Stimulated activated CD8-positive, alpha-beta memory T cell treated with anti-CD3 and anti-CD28 coated beads, Interleukin-15, amount 100 ng/mL, for 4 hours (primary cell): Measurements from ENCODE around the gene HDAC7.
A peak's percentile ranks its signal among the peaks of the same experiment; 100 is the strongest.

Experiments
- DNase-seq, 2 donors: peaks; one replicate each; pipeline ENCODE4 v3.0.0-alpha.2; 2020; ENCODE audit warnings: low read depth in 2 of 2

The HDAC7 gene

DNA sequence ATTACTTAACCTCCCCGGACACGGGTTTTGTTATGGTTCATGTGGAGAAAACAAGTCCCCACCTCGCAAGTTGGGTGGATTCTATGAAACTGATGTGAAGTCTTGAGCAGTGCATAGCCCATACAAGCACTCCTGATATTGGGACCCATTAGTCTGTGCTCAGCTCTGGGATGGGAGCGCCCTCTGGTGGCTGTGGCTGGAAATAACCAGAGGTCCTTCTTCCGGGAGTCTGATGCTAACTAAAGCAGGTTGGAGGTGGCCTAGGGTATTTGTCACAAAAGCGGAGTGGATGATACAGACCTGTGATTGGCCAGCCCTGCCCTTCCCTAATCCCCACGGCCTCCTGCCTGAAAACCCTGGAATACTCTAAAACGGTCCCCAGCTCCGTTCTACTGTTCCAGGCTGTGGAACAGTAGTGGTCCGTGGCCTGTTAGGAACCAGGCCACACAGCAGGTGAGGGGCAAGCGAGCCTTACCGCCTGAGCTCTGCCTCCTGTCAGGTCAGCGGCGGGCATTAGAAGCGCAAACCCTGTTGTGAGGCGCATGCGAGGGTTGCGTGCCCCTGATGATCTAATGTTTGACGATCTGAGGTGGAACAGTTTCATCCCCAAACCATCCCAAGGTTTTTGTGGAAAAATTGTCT, 40.3 kb downstream of the HDAC7 start:
- DNase-seq: peak; percentile 72 to 85

- no peak for DNase-seq
Measured at GRCh38 chr12:47778881-47779280, 40.8 kb downstream of the HDAC7 start.

DNA sequence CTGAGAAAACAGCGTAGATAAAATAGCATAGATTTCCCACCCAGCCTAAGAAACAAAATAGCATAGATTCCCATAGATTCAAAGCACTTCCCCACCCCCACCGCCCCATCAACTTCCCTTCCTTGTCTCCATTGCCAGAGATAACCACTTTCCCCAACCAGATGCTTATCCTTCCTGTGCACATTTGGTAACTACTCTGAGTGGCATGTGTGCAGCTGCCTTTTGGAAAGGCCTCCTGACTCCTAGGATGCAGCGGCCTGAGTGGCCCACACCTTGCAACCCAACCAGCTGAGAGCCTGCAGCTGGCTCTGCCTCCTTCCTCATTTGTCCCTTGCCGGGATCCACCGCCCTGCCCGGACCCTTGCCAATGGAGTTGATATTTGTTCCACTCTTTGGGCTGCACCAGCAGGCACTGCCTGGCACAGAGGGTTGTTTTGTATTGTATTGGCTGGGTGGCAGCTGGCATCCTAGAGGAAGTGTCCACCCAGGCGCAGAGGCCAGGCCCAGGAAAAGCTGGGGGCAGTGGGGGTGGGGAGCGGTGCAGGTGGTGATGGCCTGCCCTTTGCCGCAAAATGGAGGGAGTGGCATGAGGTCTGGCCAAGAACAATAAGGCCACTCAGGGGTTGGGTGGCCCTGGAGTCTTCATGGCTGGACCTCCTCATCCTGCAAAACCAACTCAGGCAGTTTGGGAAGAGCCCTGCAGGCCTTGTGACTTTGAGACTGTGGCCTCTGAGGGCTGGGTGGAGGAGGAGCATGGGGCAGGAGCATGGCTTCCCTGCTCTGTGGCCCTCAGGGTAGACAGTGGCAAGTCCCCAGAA, 41.8 kb downstream of the HDAC7 start:
- DNase-seq: no peak

DNA sequence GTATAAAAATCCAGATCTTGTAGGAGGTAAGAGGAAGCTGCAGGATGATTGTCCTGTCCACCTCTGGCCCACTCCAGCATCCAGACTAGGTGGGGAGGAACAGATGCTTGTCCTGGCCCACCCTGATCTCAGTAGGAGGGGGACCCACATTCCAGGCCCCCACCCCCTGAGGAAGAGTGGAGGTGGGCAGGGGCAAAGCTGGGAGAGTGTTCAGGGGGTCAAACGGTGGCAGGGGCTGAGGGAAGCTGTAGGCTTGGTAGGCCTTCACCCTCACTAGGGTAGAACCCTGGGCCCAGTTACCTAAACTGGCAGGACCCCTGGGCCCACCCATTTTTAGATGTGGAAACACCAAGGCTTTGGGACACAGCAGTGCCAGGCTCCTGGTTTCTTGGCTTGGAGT, 42.6 kb downstream of the HDAC7 start:
- no peak for DNase-seq

DNA sequence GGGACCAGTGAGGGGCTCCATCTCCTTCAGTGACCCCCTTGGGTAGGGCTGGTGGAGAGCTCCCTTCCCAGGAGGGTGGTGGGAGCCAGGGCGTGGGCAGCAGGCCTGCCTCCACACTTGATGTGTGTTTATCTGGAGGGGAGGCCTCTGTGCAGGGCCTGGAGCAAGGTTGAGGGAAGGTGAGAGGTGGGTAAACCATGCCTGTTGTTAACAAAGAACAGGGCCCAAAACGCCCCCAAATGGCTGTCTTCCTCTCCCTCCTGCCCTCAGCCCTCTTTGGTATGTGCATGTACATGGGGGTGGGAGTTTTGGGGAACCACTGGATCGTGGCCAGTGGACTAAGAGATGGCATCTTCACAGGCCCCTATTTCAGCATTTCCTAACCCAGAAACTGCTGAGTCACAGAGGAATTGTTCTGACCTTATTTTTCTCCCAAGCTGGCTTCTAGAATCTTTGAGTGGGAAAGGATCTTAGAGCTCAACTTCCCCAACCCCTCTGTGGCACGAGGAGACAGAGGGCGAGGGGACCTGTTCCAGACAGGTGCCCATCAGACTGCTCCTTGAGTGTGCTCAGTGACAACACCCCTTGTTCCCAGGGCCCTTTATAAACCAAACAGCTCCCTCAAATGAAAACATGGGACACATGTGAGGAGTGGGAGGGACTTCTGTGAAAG, 43.1 kb downstream of the HDAC7 start:
- DNase-seq: no peak

DNA sequence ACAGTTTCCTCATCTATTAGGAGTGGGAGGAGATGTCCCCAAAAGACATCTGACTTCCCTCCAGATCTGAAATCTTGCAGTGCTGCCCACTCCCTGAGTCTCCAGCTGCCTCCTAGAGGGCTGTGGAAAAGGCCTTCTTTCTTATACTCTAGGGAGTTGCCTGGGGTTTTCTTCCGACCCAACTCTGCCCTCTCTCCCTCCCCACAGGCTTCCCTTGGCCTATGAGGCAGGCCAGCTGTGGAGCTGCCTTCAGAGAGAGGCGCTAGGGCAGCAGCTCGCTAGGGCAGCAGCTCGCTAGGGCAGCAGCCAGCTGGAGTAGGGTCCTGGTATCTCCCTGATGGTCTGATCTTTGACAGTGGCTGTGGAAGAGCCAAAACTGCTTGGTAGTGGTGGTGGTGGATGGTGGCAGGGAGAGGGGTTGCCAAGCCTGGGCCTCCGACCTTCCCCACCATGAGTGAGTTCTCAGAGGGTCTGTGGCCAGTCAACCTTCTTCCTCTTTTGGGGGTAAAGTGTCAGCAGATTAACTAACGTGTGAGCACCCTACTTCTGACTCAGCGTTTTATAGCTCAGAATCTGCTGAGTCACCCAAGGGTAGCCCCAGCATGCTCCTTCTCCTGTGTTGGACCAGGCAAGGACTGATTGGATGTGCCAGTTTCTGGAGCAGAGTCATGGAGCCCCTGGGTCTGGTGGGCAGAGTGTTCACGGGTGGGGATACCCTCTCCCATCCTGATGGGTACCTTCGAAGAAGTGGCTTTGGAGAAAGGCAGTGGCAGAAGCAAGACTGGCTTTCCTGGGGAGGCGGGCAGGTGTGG, 44.4 kb downstream of the HDAC7 start:
- no peak for DNase-seq

- no peak for DNase-seq
Measured at GRCh38 chr12:47774663-47775062, 45.0 kb downstream of the HDAC7 start.

DNA sequence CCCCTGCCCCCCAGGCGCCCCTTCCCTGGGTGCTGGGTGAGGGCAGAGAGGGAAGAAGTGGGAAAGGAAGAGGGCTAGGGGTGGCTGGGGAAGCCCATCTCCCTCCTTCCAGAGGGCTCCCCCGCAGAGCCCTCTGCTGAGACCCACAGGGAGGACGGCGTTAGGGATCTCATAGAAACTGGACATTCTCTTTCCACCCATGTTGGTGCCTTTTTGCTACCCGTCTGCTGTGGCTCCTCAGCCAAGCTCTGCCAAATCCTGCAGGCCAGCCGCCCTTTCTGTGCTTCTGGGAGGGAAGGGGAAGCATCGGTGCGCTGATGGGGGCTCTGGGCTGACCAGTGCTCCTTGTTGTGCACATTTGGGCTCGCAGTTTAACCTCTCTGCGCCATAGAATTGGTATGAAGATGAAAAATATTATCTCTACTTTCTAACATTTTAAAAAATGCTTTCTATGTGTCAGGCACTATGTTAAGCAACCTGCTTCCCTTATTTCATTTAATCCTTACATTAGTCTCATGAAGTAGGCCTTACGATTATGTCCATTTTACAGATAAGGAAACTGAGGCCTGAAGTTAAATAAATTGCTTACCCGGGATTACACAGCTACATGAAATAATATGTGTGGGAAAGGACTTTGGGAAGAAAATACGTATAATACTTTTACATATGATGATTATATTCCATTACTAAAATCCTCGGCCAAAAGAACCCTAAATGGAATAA, 45.7 kb downstream of the HDAC7 start:
- DNase-seq: no peak

DNA sequence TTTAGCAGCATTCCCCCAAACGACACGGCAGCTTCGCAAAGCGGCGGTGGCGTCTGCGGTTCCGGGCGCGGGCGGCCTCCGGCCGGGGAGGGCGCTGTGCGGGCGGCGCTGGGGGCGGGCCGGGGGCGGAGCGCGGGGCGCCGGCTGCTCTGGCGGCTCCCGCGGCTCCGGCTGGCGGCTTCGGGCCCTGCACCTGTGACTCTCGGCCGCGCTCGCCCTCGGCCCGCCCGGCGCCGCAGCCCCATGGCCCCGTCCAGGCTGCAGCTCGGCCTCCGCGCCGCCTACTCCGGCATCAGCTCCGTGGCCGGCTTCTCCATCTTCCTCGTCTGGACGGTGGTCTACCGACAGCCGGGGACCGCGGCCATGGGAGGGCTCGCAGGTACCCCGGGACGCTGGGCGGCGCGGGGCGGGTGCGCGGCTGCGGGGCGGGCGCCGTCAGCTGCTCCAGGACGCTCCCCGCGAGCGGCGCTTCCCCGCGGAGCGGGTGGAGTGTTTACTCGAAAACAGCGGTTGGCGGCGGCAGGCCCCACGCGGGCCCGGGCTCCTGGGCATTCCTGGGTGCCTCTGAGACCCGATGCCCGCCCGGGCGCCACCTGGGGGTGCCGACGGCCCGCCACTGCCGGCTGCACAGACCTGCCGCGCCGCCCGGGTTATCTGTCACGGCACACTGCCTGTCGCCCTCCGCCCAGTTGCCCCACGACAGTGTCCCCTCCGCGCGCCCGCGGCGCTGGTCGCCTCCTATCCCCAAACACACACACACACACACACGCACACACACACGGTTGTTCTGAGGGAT, 46.4 kb downstream of the HDAC7 start, which contains the start of gene SLC48A1:
Gene SLC48A1, plus strand, starts transcription at position 177 of the 796 bp plus-strand sequence. Its CDS starts 67 bp downstream, at position 244.
- DNase-seq: peak; percentile 10 to 58

DNA sequence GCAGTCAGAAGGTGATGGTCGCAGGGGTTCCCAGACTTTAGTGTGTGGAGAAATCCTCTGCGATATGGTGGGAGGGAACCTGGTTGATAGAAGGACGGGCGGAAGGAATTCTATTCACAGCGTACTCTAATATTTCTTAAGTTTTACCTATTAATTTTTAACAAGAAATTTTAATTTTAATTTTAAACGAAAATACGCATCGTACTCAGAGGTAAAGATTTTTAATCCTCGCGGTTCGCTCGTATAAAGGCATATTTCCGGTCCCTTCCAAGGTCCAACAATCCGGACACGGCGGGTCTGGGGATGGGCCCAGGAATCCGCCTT, 47.0 kb downstream of the HDAC7 start:
- no peak for DNase-seq

- no peak for DNase-seq
Measured at GRCh38 chr12:47772094-47772660, 47.5 kb downstream of the HDAC7 start.

- no peak for DNase-seq
Measured at GRCh38 chr12:47771304-47771703, 48.4 kb downstream of the HDAC7 start.

DNA sequence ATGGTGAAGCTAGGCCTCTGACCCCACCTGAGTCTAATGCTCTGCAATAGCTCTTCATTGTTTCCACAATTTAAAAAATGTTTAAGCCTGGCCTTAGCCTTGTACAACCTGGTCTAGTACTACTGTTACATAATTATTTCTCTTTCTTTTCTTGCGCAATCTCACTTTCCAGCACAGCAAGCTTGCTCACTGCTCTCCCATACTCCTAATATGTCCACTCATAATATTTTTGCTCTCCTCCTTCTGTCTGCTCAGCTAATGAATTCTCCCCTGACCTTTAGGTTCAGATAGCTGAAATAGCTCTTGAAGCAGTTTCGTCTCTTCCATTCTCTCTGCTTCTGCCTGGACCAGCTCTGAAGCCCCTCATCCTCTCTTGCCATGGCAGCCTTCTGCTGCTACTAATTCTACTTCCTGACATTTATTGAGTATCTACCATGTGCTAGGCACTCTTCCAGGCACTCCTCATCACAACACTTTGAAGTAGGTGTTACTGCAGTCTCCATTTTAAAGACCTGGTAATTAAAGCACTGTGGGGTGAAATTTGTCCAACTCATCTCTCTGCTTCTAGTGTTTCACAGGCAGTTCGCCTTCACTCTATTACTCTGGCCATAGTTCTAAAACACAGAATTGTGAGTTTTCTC, 49.5 kb downstream of the HDAC7 start:
- DNase-seq: no peak

GRCh38 chr12:47769234-47770085, 50.2 kb downstream of the HDAC7 start:
- no peak for DNase-seq

DNA sequence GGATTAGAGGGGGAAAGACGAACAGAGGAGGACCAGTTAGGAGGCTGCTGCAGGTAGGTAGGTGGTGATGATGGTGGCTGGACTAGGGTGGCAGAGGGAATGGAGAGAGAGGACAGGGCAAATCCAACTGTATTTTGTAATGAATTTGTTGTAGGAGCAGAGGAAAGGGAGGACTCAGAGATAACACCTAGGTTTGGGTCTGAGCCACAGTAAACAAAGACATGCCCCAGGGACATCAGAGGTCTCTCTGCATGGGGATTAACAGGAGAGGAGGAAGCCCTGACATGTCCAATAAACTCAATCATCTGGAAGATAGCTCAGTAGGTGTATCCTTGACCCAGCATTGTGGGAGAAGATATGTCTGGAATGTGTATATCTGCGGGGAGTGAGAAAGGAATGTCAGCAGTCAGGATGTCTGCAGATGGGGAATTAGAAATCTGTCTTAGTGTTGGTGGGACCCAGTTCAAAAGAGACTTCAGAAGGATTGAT, 51.3 kb downstream of the HDAC7 start:
- DNase-seq: no peak

- peak; percentile 37 to 41 for DNase-seq
Measured at GRCh38 chr12:47767216-47767724, 52.4 kb downstream of the HDAC7 start.

- no peak for DNase-seq
Measured at GRCh38 chr12:47766502-47767215, 53.0 kb downstream of the HDAC7 start.
